ENCODE measurements around the gene OGFR. TPM values are rescaled to one million over a fixed set of nuclear protein-coding genes. Genes with fewer than 3 reads are reported as not detected.

The OGFR gene
- total RNA-seq, 3 donors from 2014 or later, result 39.3 to 63.1 (median 48.5) TPM

DNA sequence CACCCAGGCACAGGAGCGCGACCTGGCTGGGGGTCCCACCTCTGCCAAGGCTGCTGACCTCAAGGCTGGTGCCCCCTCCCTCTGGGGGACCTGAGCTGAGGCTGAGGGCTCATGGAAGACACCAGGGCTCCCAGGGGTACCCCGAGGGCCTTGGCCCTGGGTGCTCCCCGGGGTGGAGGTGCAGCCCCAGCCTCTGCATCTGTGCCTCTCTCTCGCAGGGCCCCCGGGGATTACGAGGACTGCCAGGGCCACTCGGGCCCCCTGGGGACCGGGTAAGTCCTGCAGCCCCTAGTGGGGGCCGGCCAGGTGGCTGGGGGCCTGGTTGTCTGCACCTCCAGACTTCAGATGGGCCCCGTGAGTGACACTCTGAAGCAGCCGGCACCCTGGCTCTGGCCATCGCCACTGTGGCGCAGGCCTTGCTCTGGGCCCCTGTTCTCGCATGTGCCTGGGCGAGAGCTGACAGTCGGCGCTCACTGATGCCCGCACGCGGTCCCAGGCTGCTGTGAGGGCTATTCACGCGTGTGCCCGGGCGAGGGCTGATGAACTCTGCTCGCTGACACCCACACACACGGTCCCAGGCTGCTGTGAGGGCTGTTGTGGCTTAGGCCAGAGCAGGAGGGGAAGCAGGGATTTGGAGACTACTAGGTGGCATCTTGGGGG, 21.5 kb downstream of the OGFR start:
- intact Hi-C loops (cut with DNase I, micrococcal nuclease), result no loop called here
- TF ChIP-seq, protein P1, sequence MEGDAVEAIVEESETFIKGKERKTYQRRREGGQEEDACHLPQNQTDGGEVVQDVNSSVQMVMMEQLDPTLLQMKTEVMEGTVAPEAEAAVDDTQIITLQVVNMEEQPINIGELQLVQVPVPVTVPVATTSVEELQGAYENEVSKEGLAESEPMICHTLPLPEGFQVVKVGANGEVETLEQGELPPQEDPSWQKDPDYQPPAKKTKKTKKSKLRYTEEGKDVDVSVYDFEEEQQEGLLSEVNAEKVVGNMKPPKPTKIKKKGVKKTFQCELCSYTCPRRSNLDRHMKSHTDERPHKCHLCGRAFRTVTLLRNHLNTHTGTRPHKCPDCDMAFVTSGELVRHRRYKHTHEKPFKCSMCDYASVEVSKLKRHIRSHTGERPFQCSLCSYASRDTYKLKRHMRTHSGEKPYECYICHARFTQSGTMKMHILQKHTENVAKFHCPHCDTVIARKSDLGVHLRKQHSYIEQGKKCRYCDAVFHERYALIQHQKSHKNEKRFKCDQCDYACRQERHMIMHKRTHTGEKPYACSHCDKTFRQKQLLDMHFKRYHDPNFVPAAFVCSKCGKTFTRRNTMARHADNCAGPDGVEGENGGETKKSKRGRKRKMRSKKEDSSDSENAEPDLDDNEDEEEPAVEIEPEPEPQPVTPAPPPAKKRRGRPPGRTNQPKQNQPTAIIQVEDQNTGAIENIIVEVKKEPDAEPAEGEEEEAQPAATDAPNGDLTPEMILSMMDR (IDR thresholded peaks at IDR 0.05), result no peak
- Histone ChIP-seq H3K4me3 (no peak overlapping the region), H3K36me3 (ENCODE audit: low read depth) (no peaks in the 10 kb centered on the region), H3K9me3 (no peaks in the 10 kb centered on the region), H3K4me1 (ENCODE audit: low read depth) (peaks cover 11% of the 10 kb centered on the region)
- no peak for DNase-seq
- no peak for ATAC-seq

DNA sequence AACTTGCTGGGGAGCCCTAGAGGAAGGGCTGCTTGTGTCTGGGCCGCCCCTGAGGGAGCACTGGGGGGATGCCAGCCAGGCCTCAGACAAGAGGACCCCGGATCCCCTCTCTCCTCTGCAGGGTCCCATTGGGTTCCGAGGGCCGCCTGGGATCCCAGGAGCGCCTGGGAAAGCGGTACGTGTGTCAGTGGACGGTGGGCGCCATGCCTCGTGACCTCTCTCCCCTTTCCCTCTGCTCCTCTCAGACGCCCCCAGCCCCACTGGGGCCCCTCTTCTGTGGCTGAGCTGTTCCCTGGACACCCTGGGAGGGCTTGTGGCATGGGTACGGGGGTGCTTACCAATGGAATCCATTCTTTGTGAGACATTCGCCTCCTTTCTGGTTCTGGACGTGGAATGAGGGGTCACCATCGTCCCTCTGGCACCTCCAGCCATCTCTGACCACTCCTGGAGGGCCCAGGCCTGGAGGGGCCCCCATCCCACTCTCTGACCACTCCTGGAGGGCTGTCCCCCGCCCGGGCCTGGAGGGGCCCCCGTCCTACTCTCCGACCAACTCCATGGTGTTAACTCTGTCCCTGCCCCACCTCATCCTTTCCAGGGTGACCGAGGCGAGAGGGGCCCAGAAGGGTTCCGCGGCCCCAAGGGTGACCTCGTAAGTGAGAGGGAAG, 22.1 kb downstream of the OGFR start:
- DNase-seq (no peak), ATAC-seq (no peak)
- intact Hi-C loops (cut with DNase I, micrococcal nuclease), result no loop called here

DNA sequence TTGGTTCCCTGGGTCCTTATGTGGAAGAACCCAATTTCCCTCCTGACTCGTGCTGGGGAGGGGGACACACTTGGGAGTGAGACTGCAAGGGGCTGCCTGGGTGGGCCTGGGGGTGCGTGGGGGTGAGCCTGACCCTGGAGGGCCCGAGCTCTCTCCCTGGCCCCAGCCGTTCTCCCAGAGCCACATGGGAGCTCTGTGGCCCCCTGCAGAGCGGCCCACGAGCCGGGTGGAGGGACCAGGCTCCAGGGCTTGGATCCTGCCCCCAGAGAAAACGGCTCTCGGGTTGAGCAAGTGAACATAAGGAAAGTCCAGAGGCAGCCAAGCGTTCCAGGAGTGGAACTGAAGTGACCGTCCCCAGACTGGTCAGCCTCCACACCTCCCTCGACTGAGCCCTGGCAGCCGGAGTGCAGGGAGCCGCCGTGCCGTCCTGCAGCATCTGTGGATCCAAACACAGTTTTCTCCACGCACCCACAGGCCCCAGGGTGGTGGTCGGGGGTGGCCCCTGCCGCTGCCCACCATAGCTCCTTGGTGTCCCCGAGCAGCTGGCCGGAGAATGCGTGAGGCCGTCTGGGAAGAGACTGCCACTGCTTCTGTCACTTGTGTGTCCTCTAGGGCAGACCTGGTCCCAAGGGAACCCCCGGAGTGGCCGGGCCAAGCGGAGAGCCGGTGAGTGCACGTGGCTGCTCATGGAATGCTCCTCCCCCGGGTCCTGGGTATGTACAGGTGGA, 22.8 kb downstream of the OGFR start:
- Histone ChIP-seq H3K9me3 (no peaks in the 10 kb centered on the region), H3K36me3 (ENCODE audit: low read depth) (no peaks in the 10 kb centered on the region), H3K4me3 (no peak overlapping the region), H3K4me1 (ENCODE audit: low read depth) (peaks cover 23% of the 10 kb centered on the region)
- DNase-seq (no peak), ATAC-seq (no peak)
- intact Hi-C loops (cut with DNase I, micrococcal nuclease), result no loop called here
- TF ChIP-seq, protein P1 (IDR thresholded peaks at IDR 0.05), result no peak

More for the DNA sequence above, 22.1 kb downstream of the OGFR start:
- TF ChIP-seq, protein P1 (IDR thresholded peaks at IDR 0.05), result no peak
- Histone ChIP-seq H3K9me3 (no peaks in the 10 kb centered on the region), H3K36me3 (ENCODE audit: low read depth) (no peaks in the 10 kb centered on the region), H3K4me1 (ENCODE audit: low read depth) (peaks cover 16% of the 10 kb centered on the region), H3K4me3 (no peak overlapping the region)

DNA sequence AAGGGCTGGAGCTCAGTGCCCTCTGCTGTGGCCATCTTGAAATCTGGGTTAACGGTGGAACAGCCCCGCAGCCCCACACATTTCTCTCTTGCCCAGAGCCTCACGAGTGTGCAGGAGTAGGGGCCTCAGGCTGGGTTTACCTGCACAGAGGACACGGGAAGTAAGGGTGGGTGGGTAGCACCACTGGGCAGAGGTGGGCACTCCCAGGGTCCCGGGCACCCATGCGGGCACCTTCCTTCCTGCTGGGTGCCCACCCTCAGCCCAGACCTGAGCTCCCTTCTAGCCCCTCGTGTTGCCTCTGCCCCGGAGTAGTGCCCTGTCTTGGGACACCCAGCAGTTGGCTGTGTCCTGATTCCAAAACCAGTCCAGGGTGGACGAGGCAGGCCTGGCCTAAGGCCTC, 23.4 kb downstream of the OGFR start:
- Histone ChIP-seq H3K4me3 (no peak overlapping the region), H3K9me3 (no peaks in the 10 kb centered on the region), H3K36me3 (ENCODE audit: low read depth) (no peaks in the 10 kb centered on the region), H3K4me1 (ENCODE audit: low read depth) (peaks cover 29% of the 10 kb centered on the region)
- TF ChIP-seq, protein P1 (IDR thresholded peaks at IDR 0.05), result no peak
- no peak for DNase-seq
- intact Hi-C loops (cut with DNase I, micrococcal nuclease), result no loop called here
- no peak for ATAC-seq

DNA sequence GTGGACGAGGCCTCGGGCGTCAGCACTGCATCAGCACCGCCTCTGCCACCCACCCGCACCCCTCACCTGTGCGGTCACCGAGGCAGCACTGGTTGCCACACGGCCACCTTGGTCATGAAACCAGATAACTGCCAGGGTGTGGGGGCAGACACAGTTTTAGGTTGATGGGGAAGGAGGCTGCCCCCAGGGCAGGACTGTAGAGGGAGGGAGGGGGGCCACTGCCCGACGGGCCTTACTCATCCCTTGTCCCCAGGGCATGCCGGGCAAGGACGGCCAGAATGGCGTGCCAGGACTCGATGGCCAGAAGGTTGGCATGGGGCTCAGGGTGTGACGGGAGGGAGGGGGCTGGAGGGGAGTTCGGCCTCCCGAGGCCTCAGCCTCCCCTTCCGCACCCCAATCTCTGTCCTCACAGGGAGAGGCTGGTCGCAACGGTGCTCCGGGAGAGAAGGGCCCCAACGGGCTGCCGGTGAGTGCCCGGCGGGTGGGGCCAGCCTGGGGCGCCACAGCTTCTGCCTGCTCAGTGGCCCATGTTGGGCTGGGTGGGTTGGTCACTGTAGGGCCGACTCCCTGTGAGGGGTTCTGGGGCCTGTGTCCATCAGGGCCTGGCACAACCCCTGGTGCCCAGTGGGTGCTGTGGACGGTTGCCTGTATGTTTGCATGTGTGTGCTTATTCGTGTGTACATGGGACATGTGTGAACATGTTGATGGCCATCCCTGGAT, 24.0 kb downstream of the OGFR start:
- ATAC-seq, result no peak

More for the DNA sequence above, 24.0 kb downstream of the OGFR start:
- TF ChIP-seq, protein P1 (IDR thresholded peaks at IDR 0.05), result no peak
- H3K36me3 ChIP-seq (ENCODE audit: low read depth), result no peaks in the 10 kb centered on the region
- H3K4me1 ChIP-seq (ENCODE audit: low read depth), result peaks cover 31% of the 10 kb centered on the region
- no peaks in the 10 kb centered on the region for H3K9me3 ChIP-seq
- no peak for DNase-seq
- H3K4me3 ChIP-seq, result no peak overlapping the region
- intact Hi-C loops (cut with DNase I, micrococcal nuclease), result no loop called here
